ENCODE measurements around the gene ASB13. TPM values are rescaled to one million over a fixed set of nuclear protein-coding genes. Genes with fewer than 3 reads are reported as not detected.

ASB13 gene
- total and polyA plus RNA-seq, 2 experiments from 2014 or later = 11.6 to 20.2 TPM

DNA sequence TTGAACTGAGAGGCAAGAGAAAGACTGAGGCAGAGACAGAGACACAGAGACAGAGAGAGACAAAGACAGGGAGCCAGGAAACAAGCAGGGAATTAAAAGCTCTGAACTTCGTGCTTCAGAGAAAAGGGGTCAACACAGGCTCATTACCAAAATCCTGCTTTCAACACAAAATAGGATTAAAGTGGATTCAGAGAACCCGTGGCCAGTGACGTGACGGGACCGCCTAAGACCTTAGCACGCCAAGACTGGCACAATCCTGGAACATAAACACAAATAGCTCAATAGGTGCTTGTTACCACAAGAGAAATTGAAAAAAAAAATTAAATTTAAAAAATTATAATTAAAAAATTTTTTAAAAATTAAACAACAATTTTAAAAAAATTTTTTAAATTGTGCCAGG is 21.5 kb downstream of the ASB13 start:
- Histone ChIP-seq H3K36me3 (ENCODE audit: insufficient read depth) (no peaks in the 10 kb centered on the region), H3F3A (replicated peaks; ENCODE audit: low read depth) (no peaks in the 10 kb centered on the region), H2AFZ (no peak overlapping the region), H3K27me3 (ENCODE audit: insufficient read depth) (no peaks in the 10 kb centered on the region), H3K4me1 (ENCODE audit: insufficient read depth) (no peaks in the 10 kb centered on the region), H3K79me2 (replicated peaks; ENCODE audit: insufficient read depth) (no peaks in the 10 kb centered on the region), H3K4me3 (no peak overlapping the region), H3K4me2 (no peak overlapping the region), H4K20me1 (replicated peaks; ENCODE audit: insufficient read depth) (no peaks in the 10 kb centered on the region), H3K9me2 (ENCODE audit: insufficient read depth) (no peaks in the 10 kb centered on the region), H3K27ac (ENCODE audit: low read depth) (no peak overlapping the region)
- Mint-ChIP-seq H3K4me1 (no peaks in the 10 kb centered on the region), H3K4me3 (no peak overlapping the region), H3K36me3 (ENCODE audit: low read depth) (peaks cover 53% of the 10 kb centered on the region), H3K27ac (no peak overlapping the region), H3K9me3 (no peaks in the 10 kb centered on the region), H3K27me3 (ENCODE audit: insufficient read depth, low read depth, poor library complexity) (peaks cover 10% of the 10 kb centered on the region)
- DNase-seq (ENCODE audit: low spot score) (no peak), ATAC-seq (no peak)
- TF ChIP-seq ZNF114 (CRISPR knock-in tag; IDR thresholded peaks at IDR 0.05) = no peak
- TF ChIP-seq EZH2 (IDR thresholded peaks at IDR 0.05; ENCODE audit: low read depth, unreplicated experiment) = no peak
- no peak for TF ChIP-seq CREB1 (CRISPR knock-in tag; IDR thresholded peaks at IDR 0.05; ENCODE audit: low read depth)
- TF ChIP-seq, protein P1, sequence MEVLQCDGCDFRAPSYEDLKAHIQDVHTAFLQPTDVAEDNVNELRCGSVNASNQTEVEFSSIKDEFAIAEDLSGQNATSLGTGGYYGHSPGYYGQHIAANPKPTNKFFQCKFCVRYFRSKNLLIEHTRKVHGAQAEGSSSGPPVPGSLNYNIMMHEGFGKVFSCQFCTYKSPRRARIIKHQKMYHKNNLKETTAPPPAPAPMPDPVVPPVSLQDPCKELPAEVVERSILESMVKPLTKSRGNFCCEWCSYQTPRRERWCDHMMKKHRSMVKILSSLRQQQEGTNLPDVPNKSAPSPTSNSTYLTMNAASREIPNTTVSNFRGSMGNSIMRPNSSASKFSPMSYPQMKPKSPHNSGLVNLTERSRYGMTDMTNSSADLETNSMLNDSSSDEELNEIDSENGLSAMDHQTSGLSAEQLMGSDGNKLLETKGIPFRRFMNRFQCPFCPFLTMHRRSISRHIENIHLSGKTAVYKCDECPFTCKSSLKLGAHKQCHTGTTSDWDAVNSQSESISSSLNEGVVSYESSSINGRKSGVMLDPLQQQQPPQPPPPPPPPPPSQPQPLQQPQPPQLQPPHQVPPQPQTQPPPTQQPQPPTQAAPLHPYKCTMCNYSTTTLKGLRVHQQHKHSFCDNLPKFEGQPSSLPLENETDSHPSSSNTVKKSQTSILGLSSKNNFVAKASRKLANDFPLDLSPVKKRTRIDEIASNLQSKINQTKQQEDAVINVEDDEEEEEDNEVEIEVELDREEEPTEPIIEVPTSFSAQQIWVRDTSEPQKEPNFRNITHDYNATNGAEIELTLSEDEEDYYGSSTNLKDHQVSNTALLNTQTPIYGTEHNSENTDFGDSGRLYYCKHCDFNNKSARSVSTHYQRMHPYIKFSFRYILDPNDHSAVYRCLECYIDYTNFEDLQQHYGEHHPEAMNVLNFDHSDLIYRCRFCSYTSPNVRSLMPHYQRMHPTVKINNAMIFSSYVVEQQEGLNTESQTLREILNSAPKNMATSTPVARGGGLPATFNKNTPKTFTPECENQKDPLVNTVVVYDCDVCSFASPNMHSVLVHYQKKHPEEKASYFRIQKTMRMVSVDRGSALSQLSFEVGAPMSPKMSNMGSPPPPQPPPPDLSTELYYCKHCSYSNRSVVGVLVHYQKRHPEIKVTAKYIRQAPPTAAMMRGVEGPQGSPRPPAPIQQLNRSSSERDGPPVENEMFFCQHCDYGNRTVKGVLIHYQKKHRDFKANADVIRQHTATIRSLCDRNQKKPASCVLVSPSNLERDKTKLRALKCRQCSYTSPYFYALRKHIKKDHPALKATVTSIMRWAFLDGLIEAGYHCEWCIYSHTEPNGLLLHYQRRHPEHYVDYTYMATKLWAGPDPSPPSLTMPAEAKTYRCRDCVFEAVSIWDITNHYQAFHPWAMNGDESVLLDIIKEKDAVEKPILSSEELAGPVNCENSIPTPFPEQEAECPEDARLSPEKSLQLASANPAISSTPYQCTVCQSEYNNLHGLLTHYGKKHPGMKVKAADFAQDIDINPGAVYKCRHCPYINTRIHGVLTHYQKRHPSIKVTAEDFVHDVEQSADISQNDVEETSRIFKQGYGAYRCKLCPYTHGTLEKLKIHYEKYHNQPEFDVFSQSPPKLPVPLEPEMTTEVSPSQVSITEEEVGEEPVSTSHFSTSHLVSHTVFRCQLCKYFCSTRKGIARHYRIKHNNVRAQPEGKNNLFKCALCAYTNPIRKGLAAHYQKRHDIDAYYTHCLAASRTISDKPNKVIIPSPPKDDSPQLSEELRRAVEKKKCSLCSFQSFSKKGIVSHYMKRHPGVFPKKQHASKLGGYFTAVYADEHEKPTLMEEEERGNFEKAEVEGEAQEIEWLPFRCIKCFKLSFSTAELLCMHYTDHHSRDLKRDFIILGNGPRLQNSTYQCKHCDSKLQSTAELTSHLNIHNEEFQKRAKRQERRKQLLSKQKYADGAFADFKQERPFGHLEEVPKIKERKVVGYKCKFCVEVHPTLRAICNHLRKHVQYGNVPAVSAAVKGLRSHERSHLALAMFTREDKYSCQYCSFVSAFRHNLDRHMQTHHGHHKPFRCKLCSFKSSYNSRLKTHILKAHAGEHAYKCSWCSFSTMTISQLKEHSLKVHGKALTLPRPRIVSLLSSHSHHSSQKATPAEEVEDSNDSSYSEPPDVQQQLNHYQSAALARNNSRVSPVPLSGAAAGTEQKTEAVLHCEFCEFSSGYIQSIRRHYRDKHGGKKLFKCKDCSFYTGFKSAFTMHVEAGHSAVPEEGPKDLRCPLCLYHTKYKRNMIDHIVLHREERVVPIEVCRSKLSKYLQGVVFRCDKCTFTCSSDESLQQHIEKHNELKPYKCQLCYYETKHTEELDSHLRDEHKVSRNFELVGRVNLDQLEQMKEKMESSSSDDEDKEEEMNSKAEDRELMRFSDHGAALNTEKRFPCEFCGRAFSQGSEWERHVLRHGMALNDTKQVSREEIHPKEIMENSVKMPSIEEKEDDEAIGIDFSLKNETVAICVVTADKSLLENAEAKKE (CRISPR knock-in tag; IDR thresholded peaks at IDR 0.05) = no peak
- TF ChIP-seq STAT1 (IDR thresholded peaks at IDR 0.05; ENCODE audit: unreplicated experiment) = no peak
- no peak for TF ChIP-seq EZH2phosphoT487 (IDR thresholded peaks at IDR 0.05; ENCODE audit: unreplicated experiment)
- TF ChIP-seq, protein P2, sequence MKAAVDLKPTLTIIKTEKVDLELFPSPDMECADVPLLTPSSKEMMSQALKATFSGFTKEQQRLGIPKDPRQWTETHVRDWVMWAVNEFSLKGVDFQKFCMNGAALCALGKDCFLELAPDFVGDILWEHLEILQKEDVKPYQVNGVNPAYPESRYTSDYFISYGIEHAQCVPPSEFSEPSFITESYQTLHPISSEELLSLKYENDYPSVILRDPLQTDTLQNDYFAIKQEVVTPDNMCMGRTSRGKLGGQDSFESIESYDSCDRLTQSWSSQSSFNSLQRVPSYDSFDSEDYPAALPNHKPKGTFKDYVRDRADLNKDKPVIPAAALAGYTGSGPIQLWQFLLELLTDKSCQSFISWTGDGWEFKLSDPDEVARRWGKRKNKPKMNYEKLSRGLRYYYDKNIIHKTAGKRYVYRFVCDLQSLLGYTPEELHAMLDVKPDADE (IDR thresholded peaks at IDR 0.05) = no peak
- no peak for TF ChIP-seq ZNF331 (CRISPR knock-in tag; IDR thresholded peaks at IDR 0.05; ENCODE audit: low read depth)
- TF ChIP-seq, protein P3, sequence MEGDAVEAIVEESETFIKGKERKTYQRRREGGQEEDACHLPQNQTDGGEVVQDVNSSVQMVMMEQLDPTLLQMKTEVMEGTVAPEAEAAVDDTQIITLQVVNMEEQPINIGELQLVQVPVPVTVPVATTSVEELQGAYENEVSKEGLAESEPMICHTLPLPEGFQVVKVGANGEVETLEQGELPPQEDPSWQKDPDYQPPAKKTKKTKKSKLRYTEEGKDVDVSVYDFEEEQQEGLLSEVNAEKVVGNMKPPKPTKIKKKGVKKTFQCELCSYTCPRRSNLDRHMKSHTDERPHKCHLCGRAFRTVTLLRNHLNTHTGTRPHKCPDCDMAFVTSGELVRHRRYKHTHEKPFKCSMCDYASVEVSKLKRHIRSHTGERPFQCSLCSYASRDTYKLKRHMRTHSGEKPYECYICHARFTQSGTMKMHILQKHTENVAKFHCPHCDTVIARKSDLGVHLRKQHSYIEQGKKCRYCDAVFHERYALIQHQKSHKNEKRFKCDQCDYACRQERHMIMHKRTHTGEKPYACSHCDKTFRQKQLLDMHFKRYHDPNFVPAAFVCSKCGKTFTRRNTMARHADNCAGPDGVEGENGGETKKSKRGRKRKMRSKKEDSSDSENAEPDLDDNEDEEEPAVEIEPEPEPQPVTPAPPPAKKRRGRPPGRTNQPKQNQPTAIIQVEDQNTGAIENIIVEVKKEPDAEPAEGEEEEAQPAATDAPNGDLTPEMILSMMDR (conservative IDR thresholded peaks at IDR 0.05; ENCODE audit: low read depth in 2 of 2) = no peak
- no peak for TF ChIP-seq NANOG (IDR thresholded peaks at IDR 0.05; ENCODE audit: borderline replicate concordance)
- no peak for TF ChIP-seq POLR2AphosphoS5 (IDR thresholded peaks at IDR 0.05; ENCODE audit: low read depth)
- TF ChIP-seq JUNB (IDR thresholded peaks at IDR 0.05; ENCODE audit: unreplicated experiment) = no peak
- TF ChIP-seq, protein P4, sequence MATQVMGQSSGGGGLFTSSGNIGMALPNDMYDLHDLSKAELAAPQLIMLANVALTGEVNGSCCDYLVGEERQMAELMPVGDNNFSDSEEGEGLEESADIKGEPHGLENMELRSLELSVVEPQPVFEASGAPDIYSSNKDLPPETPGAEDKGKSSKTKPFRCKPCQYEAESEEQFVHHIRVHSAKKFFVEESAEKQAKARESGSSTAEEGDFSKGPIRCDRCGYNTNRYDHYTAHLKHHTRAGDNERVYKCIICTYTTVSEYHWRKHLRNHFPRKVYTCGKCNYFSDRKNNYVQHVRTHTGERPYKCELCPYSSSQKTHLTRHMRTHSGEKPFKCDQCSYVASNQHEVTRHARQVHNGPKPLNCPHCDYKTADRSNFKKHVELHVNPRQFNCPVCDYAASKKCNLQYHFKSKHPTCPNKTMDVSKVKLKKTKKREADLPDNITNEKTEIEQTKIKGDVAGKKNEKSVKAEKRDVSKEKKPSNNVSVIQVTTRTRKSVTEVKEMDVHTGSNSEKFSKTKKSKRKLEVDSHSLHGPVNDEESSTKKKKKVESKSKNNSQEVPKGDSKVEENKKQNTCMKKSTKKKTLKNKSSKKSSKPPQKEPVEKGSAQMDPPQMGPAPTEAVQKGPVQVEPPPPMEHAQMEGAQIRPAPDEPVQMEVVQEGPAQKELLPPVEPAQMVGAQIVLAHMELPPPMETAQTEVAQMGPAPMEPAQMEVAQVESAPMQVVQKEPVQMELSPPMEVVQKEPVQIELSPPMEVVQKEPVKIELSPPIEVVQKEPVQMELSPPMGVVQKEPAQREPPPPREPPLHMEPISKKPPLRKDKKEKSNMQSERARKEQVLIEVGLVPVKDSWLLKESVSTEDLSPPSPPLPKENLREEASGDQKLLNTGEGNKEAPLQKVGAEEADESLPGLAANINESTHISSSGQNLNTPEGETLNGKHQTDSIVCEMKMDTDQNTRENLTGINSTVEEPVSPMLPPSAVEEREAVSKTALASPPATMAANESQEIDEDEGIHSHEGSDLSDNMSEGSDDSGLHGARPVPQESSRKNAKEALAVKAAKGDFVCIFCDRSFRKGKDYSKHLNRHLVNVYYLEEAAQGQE (IDR thresholded peaks at IDR 0.05; ENCODE audit: unreplicated experiment) = no peak

All from GM23338 (cell line).